ENCODE data around the gene SLCO1A2.

The SLCO1A2 gene

GRCh38 chr12:21324551-21324950, 10.2 kb downstream of the SLCO1A2 start:
- DNase-seq: no peak

DNA sequence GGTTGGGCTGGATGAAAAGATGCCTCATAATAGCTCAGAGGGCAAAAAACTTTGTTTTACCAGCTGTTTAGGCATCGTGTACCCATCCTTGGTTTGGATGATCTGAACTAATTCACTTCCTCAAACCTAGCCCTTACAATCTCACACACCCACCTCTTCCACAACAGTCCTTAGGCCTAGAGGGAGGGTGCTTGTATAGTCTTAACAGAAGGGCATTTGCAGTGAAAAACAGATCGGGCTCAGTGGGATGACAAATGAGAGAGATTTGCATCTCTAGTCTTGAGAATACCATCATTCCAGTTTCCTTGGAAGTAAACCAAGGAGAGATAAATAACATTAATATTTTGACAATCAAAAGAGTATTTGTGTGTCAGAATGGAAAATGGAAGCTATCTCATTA, 11.0 kb downstream of the SLCO1A2 start:
- no peak for DNase-seq

DNA sequence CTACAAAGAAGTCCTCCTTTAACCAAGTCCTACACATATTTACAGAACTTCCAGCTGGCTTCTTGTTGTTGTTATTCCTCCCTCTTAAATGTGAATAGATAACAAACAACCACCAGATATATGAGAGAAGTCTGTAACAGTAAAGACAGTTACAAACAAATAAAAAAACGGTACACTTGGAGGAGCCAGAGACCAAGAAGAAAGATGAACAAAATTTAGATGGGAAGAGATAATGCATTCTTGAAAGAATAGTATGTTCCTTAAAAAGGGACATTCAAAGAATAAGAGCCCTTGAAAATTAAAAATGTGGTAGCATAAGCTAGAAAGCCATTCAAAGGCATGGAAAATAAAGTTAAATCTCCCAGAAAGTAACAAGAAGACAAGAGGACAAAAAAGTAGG, 25.9 kb downstream of the SLCO1A2 start:
- no peak for DNase-seq

- no peak for DNase-seq
Measured at GRCh38 chr12:21305661-21306060, 29.1 kb downstream of the SLCO1A2 start.

DNA sequence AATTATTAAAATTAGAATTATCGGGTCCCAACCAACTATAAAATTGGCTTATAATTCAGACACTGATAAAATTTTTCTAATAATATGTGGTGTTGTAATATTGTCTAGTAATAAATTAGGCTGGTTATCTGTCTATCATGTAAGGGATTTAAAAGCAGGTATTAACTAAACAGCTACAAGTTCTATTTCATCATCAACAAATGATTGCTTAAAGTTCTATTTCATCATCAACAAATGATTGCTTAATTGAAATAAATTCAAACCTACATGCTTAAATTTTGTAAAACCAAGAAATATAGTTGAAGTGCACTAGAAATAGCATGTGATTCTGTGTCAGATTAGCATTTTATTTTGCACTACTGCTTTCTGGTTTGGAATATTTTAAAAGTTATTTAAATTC, 34.1 kb downstream of the SLCO1A2 start:
- DNase-seq: no peak

GRCh38 chr12:21296751-21297406, 37.8 kb downstream of the SLCO1A2 start:
- peak; percentile 34 for DNase-seq

- no peak for DNase-seq
Measured at GRCh38 chr12:21296348-21296747, 38.4 kb downstream of the SLCO1A2 start.

- no peak for DNase-seq
Measured at GRCh38 chr12:21294176-21294575, 40.5 kb downstream of the SLCO1A2 start.

GRCh38 chr12:21292111-21292510, 42.6 kb downstream of the SLCO1A2 start:
- no peak for DNase-seq

DNA sequence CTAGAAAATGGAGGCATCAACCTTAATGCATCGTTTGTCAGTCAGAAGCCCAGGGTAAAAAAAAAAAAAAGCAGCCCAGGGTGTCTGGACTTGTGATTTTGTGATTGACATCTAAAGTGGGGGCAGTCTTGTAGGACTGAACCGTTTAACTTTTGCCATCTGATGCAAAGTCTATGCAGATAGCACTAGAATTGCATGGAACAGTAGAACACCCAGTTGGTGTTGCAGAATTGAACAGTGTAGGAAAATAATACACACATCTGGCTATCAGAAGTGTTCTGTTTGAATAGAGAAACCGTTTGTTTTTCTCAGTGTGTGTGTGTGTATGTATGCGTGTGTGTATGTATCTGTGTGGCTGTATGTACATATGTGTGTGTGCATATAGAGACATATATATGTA, 45.0 kb downstream of the SLCO1A2 start:
- DNase-seq: no peak

DNA sequence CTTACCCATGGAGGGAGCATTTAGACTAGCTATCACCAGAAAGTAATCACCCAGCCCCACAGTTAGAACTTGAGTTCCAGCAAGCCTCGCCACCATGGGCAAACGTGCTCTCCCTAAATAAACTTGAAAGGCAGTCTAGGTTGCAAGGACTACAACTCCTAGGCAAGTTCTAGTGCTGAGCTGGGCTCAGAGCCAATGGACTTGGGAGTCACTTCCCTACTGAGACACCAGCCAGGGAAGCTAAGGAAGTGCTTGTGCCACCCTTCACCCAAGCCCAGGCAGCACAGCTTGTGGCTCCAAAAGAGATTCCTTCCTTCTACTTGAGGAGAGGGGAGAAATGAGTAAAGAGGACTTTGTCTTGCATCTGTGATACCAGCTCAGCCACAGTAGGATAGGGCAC, 57.9 kb downstream of the SLCO1A2 start:
- DNase-seq: no peak

GRCh38 chr12:21265932-21266331, 68.8 kb downstream of the SLCO1A2 start:
- DNase-seq: no peak

- DNase-seq: no peak
Measured at GRCh38 chr12:21264232-21264631, 70.5 kb downstream of the SLCO1A2 start.

DNA sequence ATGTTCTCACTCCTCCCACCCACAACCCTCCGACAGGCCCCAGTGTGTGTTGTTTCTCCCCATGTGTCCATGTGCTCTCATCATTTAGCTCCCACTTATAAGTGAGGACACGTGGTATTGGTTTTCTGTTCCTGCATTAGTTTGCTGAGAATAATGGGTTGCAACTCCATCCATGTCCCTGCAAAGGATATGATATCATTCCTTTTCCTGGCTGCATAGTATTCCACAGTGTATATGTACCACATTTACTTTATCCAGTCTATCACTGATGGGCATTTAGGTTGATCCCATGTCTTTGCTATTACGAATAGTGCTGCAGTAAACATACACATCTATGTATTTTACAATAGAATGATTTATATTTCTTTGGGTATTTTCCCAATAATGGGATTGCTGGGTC, 77.5 kb downstream of the SLCO1A2 start:
- no peak for DNase-seq

DNA sequence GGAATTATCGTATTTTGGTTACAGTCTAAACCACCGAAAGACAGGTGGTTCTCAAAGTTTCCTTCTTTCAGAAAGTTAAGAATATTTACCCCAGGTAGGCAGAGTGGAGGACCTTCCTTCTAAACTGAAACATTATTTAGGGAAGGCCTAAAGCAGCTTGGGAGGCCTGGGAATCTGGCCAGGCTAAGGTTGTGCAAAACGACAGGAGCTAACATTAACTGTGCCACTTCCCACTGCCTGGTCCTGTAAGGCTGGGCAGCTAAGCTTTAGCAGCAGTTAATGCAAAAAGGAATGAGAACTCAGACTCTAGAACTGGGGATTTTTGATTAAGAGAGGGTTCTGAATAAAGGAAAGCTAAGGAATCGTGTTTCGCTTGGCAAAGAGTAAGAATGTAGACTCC, 82.6 kb downstream of the SLCO1A2 start:
- DNase-seq: no peak

- peak; percentile 11 for DNase-seq
Measured at GRCh38 chr12:21248679-21249078, 86.0 kb downstream of the SLCO1A2 start.

GRCh38 chr12:21239866-21240265, 94.9 kb downstream of the SLCO1A2 start:
- no peak for DNase-seq

GRCh38 chr12:21234395-21234794, 100.3 kb downstream of the SLCO1A2 start:
- no peak for DNase-seq

GRCh38 chr12:21223930-21224329, 110.8 kb downstream of the SLCO1A2 start:
- no peak for DNase-seq

DNA sequence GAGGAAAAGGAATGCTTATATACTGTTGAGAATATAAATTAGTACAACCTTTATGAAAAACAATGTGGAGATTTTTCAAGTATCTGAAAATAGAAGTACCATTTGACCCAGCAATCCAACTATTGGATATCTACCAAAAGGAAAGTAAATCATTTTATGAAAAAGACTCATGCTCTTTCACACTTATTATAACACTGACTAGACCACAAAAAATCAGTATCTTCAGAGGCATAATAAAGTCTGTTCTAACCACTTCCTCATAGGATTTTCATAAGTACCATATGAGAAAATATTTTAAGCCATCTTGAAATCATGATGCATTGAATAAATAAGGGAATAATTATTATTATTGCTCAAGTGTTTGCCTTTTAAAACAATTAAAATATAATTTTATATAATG, 112.9 kb downstream of the SLCO1A2 start:
- no peak for DNase-seq

DNA sequence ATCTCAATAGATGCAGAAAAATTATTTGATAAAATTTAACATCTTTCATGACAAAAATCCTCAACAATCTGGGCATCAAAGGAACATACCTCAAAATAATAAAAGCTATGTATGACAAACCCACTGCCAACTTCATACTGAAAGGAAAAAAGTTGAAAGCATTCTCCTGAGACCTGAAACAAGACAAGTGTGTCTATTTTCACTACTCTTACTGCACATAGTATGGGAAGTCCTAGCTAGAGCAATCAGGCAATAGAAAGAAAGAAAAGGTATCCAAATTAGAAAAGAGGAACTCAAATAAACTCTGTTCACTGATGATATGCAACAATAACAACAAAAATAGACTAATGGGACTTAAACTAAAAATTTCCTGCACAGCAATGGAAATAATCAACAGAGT, 113.6 kb downstream of the SLCO1A2 start:
- DNase-seq: no peak

- no peak for DNase-seq
Measured at GRCh38 chr12:21220266-21220665, 114.5 kb downstream of the SLCO1A2 start.

DNA sequence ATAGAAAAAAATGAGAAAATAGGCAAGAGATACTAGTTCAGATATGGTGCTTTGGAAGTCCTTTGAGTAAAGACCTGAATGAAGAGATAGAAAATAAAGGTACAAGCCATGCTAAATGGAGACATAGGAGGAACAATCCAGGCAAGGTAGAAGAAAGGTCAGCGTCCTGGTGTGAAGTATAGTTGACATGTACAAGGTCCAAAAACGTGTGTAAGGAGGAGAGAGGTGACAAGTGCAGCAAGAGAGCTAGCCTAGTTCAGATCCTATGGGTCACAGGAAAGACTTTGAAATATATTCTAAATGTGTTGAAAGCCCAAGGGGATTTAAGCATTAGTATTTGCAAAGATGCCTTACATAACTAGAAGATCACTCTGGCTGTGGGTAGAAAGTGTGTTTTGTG, 115.5 kb downstream of the SLCO1A2 start:
- no peak for DNase-seq

Measured in NCI-H146 (cell line).